Cardiac fibroblast (primary cell): ENCODE data around the gene DAAM1.

Source experiments
- DNase-seq, 2 donors: peaks; one replicate each; pipeline versions ENCODE4 v3.0.0 to v3.0.0-alpha.2; 2010; ENCODE audit warnings: low read depth in 2 of 2
- H3K4me3 ChIP-seq, 2 donors: replicated peaks in 1 of 2; 1 replicate in 1 of 2; 2 replicates in 1 of 2; pipeline ENCODE4 v1.5.1; 2011; ENCODE audit warnings: low read depth in 2 of 2, low read length in 2 of 2, mild to moderate bottlenecking in 2 of 2, moderate library complexity in 1 of 2
- TF ChIP-seq, protein P1 (sequence below): IDR thresholded peaks from one replicate; pipeline ENCODE4 v1.5.1; 2011; ENCODE audit warnings: low read depth, mild to moderate bottlenecking, low read length, inconsistent platforms

The DAAM1 gene

GRCh38 chr14:59185676-59186075 is 2.8 kb upstream of the DAAM1 start:
- TF ChIP-seq, protein P1, sequence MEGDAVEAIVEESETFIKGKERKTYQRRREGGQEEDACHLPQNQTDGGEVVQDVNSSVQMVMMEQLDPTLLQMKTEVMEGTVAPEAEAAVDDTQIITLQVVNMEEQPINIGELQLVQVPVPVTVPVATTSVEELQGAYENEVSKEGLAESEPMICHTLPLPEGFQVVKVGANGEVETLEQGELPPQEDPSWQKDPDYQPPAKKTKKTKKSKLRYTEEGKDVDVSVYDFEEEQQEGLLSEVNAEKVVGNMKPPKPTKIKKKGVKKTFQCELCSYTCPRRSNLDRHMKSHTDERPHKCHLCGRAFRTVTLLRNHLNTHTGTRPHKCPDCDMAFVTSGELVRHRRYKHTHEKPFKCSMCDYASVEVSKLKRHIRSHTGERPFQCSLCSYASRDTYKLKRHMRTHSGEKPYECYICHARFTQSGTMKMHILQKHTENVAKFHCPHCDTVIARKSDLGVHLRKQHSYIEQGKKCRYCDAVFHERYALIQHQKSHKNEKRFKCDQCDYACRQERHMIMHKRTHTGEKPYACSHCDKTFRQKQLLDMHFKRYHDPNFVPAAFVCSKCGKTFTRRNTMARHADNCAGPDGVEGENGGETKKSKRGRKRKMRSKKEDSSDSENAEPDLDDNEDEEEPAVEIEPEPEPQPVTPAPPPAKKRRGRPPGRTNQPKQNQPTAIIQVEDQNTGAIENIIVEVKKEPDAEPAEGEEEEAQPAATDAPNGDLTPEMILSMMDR = no peak
- DNase-seq = no peak
- no peak overlapping the region for H3K4me3 ChIP-seq

DNA sequence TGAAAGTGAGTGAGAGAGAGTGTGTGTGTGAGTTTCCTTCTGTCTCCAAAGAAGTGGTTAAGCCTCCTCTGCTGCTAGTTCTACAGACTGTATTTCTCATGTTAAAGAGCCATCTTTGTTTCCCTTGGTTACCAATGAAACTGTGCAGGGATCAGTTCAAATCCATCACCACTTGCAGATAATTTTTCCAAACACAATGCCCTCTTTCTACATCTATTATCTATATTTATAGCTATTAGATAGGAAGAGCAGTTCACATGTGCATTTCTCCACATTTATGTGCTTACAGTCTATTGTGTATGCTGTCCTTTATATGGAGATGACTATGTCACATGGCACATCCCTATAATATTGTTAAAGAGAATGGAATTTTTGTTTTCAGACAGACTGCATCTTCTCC is 2.2 kb upstream of the DAAM1 start:
- TF ChIP-seq, protein P1 = no peak
- DNase-seq = no peak
- no peak overlapping the region for H3K4me3 ChIP-seq

DNA sequence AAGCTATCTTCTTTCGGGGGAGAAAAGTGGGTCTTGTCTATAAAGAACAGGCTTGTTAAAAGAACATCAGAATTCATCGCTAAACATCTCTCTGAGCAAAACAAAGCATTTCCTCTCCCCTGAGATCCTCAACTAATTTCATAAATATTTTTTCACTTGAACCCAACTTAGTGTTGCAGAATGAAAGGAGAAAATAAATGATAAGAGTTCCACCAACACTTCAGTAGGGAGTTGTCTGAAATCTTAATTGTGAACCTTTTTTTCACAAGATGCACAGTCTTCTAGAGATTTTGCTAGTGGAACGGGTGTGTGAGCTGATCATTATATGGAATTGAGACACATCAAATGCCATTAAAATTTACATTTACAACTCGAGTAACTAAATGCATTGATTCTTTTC is 1.3 kb upstream of the DAAM1 start:
- DNase-seq = no peak

GRCh38 chr14:59187802-59188460 is 536 bp upstream of the DAAM1 start:
- H3K4me3 ChIP-seq = peak overlapping the region; percentile 67 to 91
- peak in 1 of 2 donors; percentile 13 for DNase-seq
- TF ChIP-seq, protein P1 = no peak

More for the DNA sequence above, 1.3 kb upstream of the DAAM1 start:
- TF ChIP-seq, protein P1 = no peak
- H3K4me3 ChIP-seq = no peak overlapping the region

- DNase-seq = peak; percentile 33 to 42
Measured at GRCh38 chr14:59189091-59189785, 771 bp downstream of the DAAM1 start.

DNA sequence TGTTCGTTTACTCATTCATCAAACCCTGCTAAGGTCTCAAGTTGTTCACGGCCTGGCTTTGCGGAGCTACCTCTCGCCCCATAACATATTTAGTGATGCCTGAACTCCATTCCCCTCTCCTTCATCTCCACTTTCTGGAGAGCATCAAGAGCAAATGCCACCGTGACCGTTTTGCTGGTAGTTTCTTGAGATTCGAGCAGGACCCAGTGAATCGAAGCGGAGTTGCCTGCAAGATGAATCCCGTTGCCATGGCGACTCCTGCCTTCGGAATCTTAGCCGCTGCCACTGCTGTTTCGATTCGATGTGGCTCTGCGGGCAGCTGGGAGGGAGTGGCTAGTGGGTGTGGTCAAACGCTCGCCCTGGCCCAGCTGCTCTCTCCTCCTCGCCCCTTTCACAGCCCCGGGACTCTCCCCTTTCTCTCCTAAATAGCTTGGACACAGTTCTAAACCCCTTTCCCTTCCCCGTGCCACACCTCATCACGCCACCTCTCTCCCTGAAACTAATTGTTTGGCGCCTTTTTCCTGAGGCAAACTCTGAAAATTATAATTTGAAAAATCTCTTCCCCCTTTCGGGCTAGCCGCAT is 1.4 kb downstream of the DAAM1 start:
- TF ChIP-seq, protein P1 = no peak
- peak overlapping the region; percentile 91 to 97 for H3K4me3 ChIP-seq
- DNase-seq = peak; percentile 93 to 94

More at GRCh38 chr14:59189091-59189785, 771 bp downstream of the DAAM1 start:
- TF ChIP-seq, protein P1 = no peak
- peak overlapping the region; percentile 91 to 97 for H3K4me3 ChIP-seq
